ENCODE data around the gene SLC25A13. TPM values are rescaled to one million over a fixed set of nuclear protein-coding genes. Genes with fewer than 3 reads are reported as not detected.

SLC25A13 gene
- total and polyA plus RNA-seq, 2 of the 13 experiments (the other 11 are each of a cell fraction or from before 2014, with no cell fraction given), result 36.2 to 84.9 TPM

DNA sequence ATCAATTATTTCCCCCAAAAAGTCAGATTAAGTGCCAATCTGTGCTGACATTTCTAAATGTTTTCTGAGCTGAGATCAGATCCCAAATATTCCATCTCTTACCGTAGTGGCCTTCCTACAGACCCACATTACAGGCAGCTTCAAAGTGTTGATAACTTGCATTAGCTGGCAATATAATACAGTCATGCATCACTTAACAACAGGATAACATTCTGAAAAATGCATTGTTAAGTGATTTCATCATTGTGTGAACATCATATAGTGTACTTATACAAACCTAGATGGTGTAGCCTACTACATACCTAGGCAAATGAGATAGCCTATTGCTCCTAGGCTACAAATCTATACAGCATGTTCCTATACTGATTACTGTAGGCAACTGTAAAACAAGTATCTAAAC, 22.4 kb downstream of the SLC25A13 start:
- 94% methylated on average over 1 of the region's 1 CpG for WGBS (ENCODE audit: low lambda C conversion rate)
- no TSS peak for BruUV-seq (replicated peaks)
- POLR2A ChIA-PET, result no interaction called here
- CTCF ChIA-PET (ENCODE audit: low intra/inter-chr PET ratio, low total read pairs), result no interaction called here
- peaks cover 3% of the 10 kb centered on the region for H4K20me1 ChIP-seq (ENCODE audit: insufficient read depth, low read length)
- no peaks in the 10 kb centered on the region for H3K27me3 ChIP-seq (ENCODE audit: control insufficient read depth in 1 of 2, insufficient read depth in 2 of 2, low read length in 2 of 2)
- no peak overlapping the region for H3K9ac ChIP-seq (ENCODE audit: insufficient read depth, low read depth, low read length)
- H3K4me3 ChIP-seq (replicated peaks in 1 of 3; ENCODE audit: insufficient read depth in 1 of 3, low read depth in 2 of 3, low read length in 3 of 3), result no peak overlapping the region
- peaks cover 80% of the 10 kb centered on the region for H3K79me2 ChIP-seq (ENCODE audit: insufficient read depth, low read length)
- H3K27ac ChIP-seq (ENCODE audit: extremely low read length, insufficient read depth, low read length), result no peak overlapping the region
- no peak overlapping the region for H3K4me2 ChIP-seq (ENCODE audit: low read depth, low read length)
- H3K9me3 ChIP-seq (ENCODE audit: low read length), result no peaks in the 10 kb centered on the region
- intact Hi-C loops (cut with micrococcal nuclease; ENCODE audit: unreplicated experiment) (no loop called here), in situ Hi-C loops (cut with HindIII; ENCODE audit: extremely low pct_ligation_motif_present, low pct_unique_long_range_greater_than_20kb) (no loop called here)
- FAIRE-seq, result no peak
- no peak for DNase-seq (ENCODE audit: low spot score)
- peaks cover 0 to 15% of the 10 kb centered on the region in 2 experiments; a peak in 2 of 5 replicates for H3K36me3 ChIP-seq (replicated peaks in 1 of 2; ENCODE audit: control insufficient read depth in 1 of 2, insufficient read depth in 2 of 2, low read length in 2 of 2)
- no peak overlapping the region for H2AFZ ChIP-seq (ENCODE audit: low read length)
- H3K4me1 ChIP-seq (ENCODE audit: insufficient read depth, low read length), result peaks cover 76% of the 10 kb centered on the region
- ATAC-seq, result no peak
- TF ChIP-seq ZNF615 (CRISPR knock-in tag; IDR thresholded peaks at IDR 0.05; ENCODE audit: borderline replicate concordance) (no peak), ZNF441 (CRISPR knock-in tag; IDR thresholded peaks at IDR 0.05; ENCODE audit: borderline replicate concordance) (no peak), JDP2 (CRISPR knock-in tag; IDR thresholded peaks at IDR 0.05; ENCODE audit: borderline replicate concordance) (no peak), NFRKB (IDR thresholded peaks at IDR 0.05) (no peak), ZNF75D (CRISPR knock-in tag; IDR thresholded peaks at IDR 0.05; ENCODE audit: borderline replicate concordance) (no peak), DBP (CRISPR knock-in tag; IDR thresholded peaks at IDR 0.05; ENCODE audit: not compliant biosample characterization) (no peak), ZFP62 (CRISPR knock-in tag; IDR thresholded peaks at IDR 0.05) (no peak), ZMAT5 (CRISPR knock-in tag; IDR thresholded peaks at IDR 0.05; ENCODE audit: borderline replicate concordance, low read depth) (no peak), MED1 (CRISPR knock-in tag; IDR thresholded peaks at IDR 0.05) (no peak), HNRNPUL1 (IDR thresholded peaks at IDR 0.05; ENCODE audit: low read depth, low read length) (no peak), ZBTB3 (CRISPR knock-in tag; IDR thresholded peaks at IDR 0.05; ENCODE audit: borderline replicate concordance, low read depth) (no peak), ZNF878 (CRISPR knock-in tag; IDR thresholded peaks at IDR 0.05) (no peak), STAT6 (CRISPR knock-in tag; IDR thresholded peaks at IDR 0.05; ENCODE audit: borderline replicate concordance) (no peak)
- TF ChIP-seq, protein P1, sequence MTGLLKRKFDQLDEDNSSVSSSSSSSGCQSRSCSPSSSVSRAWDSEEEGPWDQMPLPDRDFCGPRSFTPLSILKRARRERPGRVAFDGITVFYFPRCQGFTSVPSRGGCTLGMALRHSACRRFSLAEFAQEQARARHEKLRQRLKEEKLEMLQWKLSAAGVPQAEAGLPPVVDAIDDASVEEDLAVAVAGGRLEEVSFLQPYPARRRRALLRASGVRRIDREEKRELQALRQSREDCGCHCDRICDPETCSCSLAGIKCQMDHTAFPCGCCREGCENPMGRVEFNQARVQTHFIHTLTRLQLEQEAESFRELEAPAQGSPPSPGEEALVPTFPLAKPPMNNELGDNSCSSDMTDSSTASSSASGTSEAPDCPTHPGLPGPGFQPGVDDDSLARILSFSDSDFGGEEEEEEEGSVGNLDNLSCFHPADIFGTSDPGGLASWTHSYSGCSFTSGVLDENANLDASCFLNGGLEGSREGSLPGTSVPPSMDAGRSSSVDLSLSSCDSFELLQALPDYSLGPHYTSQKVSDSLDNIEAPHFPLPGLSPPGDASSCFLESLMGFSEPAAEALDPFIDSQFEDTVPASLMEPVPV (CRISPR knock-in tag; IDR thresholded peaks at IDR 0.05), result no peak
- TF ChIP-seq, protein P2, sequence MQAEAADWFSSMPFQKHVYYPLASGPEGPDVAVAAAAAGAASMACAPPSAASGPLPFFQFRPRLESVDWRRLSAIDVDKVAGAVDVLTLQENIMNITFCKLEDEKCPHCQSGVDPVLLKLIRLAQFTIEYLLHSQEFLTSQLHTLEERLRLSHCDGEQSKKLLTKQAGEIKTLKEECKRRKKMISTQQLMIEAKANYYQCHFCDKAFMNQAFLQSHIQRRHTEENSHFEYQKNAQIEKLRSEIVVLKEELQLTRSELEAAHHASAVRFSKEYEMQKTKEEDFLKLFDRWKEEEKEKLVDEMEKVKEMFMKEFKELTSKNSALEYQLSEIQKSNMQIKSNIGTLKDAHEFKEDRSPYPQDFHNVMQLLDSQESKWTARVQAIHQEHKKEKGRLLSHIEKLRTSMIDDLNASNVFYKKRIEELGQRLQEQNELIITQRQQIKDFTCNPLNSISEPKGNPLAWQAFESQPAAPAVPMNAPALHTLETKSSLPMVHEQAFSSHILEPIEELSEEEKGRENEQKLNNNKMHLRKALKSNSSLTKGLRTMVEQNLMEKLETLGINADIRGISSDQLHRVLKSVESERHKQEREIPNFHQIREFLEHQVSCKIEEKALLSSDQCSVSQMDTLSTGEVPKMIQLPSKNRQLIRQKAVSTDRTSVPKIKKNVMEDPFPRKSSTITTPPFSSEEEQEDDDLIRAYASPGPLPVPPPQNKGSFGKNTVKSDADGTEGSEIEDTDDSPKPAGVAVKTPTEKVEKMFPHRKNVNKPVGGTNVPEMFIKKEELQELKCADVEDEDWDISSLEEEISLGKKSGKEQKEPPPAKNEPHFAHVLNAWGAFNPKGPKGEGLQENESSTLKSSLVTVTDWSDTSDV (CRISPR knock-in tag; IDR thresholded peaks at IDR 0.05), result no peak
- TF ChIP-seq, protein P3, sequence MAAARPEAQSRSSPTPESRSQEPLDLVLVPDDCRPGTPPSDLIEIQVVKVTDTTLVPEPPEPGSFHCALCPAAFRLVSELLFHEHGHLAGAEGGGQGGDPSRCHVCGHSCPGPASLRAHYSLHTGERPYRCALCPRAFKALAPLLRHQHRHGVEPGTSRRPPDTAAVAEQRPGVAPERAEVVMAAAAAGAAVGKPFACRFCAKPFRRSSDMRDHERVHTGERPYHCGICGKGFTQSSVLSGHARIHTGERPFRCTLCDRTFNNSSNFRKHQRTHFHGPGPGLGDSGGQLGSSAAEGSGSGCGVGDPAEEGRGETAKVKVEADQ (CRISPR knock-in tag; IDR thresholded peaks at IDR 0.05; ENCODE audit: borderline replicate concordance), result no peak
